Stimulated activated CD8-positive, alpha-beta memory T cell treated with anti-CD3 and anti-CD28 coated beads, Interleukin-7, amount 100 ng/mL, for 48 hours (primary cell): ENCODE measurements around the gene LTBP4.

Experiments
- DNase-seq, 2 donors: peaks; one replicate each; pipeline ENCODE4 v3.0.0-alpha.2; 2020; ENCODE audit warnings: low read depth in 1 of 2; ENCODE audit errors: extremely low read depth in 1 of 2

LTBP4 gene

GRCh38 chr19:40596608-40597328, 4.4 kb upstream of the LTBP4 start:
- DNase-seq = no peak

GRCh38 chr19:40597329-40597838, 3.8 kb upstream of the LTBP4 start:
- DNase-seq = no peak

GRCh38 chr19:40598121-40598917, 2.9 kb upstream of the LTBP4 start:
- DNase-seq = peak; percentile 58 to 67

- no peak for DNase-seq
Observed at GRCh38 chr19:40598918-40599307, 2.3 kb upstream of the LTBP4 start.

GRCh38 chr19:40599331-40599901, 1.8 kb upstream of the LTBP4 start:
- no peak for DNase-seq

- no peak for DNase-seq
Observed at GRCh38 chr19:40599902-40600569, 1.1 kb upstream of the LTBP4 start.

- no peak for DNase-seq
Observed at GRCh38 chr19:40600570-40601133, 517 bp upstream of the LTBP4 start.

- DNase-seq = no peak
Observed at GRCh38 chr19:40603071-40603388, 1.9 kb downstream of the LTBP4 start.

- peak; percentile 88 to 98 for DNase-seq
Observed at GRCh38 chr19:40603389-40604170, 2.4 kb downstream of the LTBP4 start.

- no peak for DNase-seq
Observed at GRCh38 chr19:40604171-40604646, 3.0 kb downstream of the LTBP4 start.

GRCh38 chr19:40604647-40605215, 3.6 kb downstream of the LTBP4 start:
- no peak for DNase-seq

GRCh38 chr19:40605216-40605971, 4.2 kb downstream of the LTBP4 start:
- DNase-seq = peak; percentile 64

- no peak for DNase-seq
Observed at GRCh38 chr19:40607311-40608239, 6.4 kb downstream of the LTBP4 start.

- DNase-seq = no peak
Observed at GRCh38 chr19:40608240-40608621, 7.1 kb downstream of the LTBP4 start.

- DNase-seq = no peak
Observed at GRCh38 chr19:40608957-40609356, 7.8 kb downstream of the LTBP4 start.

- peak; percentile 85 to 93 for DNase-seq
Observed at GRCh38 chr19:40609561-40610395, 8.6 kb downstream of the LTBP4 start.
